ENCODE measurements around the gene FAM153A.
"Not testable (repeated sequence)": the region's sequence is repeated elsewhere in the genome, so short reads cannot be mapped to it uniquely, and the experiment has no call there.

The FAM153A gene

GRCh38 chr5:177782792-177783633, at the start of gene FAM153A:
FAM153A (minus strand) TSS chr5:177782899.
- not testable (repeated sequence) for DNase-seq (ENCODE audit: extremely low read depth in 1 of 2, low read depth in 1 of 2)

GRCh38 chr5:177832287-177832686, 49.6 kb upstream of the FAM153A start:
- DNase-seq (ENCODE audit: extremely low read depth in 1 of 2, low read depth in 1 of 2), result not testable (repeated sequence)

- not testable (repeated sequence) for DNase-seq (ENCODE audit: extremely low read depth in 1 of 2, low read depth in 1 of 2)
Observed at GRCh38 chr5:177826073-177826472, 43.4 kb upstream of the FAM153A start.

GRCh38 chr5:177824776-177825175, 42.1 kb upstream of the FAM153A start:
- not testable (repeated sequence) for DNase-seq (ENCODE audit: extremely low read depth in 1 of 2, low read depth in 1 of 2)

GRCh38 chr5:177822489-177822888, 39.8 kb upstream of the FAM153A start:
- DNase-seq (ENCODE audit: extremely low read depth in 1 of 2, low read depth in 1 of 2), result not testable (repeated sequence)

- DNase-seq (ENCODE audit: extremely low read depth in 1 of 2, low read depth in 1 of 2), result not testable (repeated sequence)
Observed at GRCh38 chr5:177819664-177820063, 37.0 kb upstream of the FAM153A start.

- DNase-seq (ENCODE audit: extremely low read depth in 1 of 2, low read depth in 1 of 2), result not testable (repeated sequence)
Observed at GRCh38 chr5:177812814-177813425, 30.2 kb upstream of the FAM153A start.

- DNase-seq (ENCODE audit: extremely low read depth in 1 of 2, low read depth in 1 of 2), result not testable (repeated sequence)
Observed at GRCh38 chr5:177812160-177812743, 29.6 kb upstream of the FAM153A start.

GRCh38 chr5:177809209-177809913, 26.7 kb upstream of the FAM153A start:
- peak in 1 of 2 donors; percentile 20 for DNase-seq (ENCODE audit: extremely low read depth in 1 of 2, low read depth in 1 of 2)

GRCh38 chr5:177808420-177808819, 25.7 kb upstream of the FAM153A start:
- DNase-seq (ENCODE audit: extremely low read depth in 1 of 2, low read depth in 1 of 2), result not testable (repeated sequence)

GRCh38 chr5:177807265-177807664, 24.6 kb upstream of the FAM153A start:
- not testable (repeated sequence) for DNase-seq (ENCODE audit: extremely low read depth in 1 of 2, low read depth in 1 of 2)

- DNase-seq (ENCODE audit: extremely low read depth in 1 of 2, low read depth in 1 of 2), result peak in 1 of 2 donors; percentile 32
Observed at GRCh38 chr5:177801427-177801826, 18.7 kb upstream of the FAM153A start.

- not testable (repeated sequence) for DNase-seq (ENCODE audit: extremely low read depth in 1 of 2, low read depth in 1 of 2)
Observed at GRCh38 chr5:177798237-177798840, 15.6 kb upstream of the FAM153A start.

GRCh38 chr5:177793272-177793671, 10.6 kb upstream of the FAM153A start:
- DNase-seq (ENCODE audit: extremely low read depth in 1 of 2, low read depth in 1 of 2), result not testable (repeated sequence)

GRCh38 chr5:177791649-177792048, 8.9 kb upstream of the FAM153A start:
- not testable (repeated sequence) for DNase-seq (ENCODE audit: extremely low read depth in 1 of 2, low read depth in 1 of 2)

GRCh38 chr5:177782169-177782568, 530 bp downstream of the FAM153A start:
- not testable (repeated sequence) for DNase-seq (ENCODE audit: extremely low read depth in 1 of 2, low read depth in 1 of 2)

- DNase-seq (ENCODE audit: extremely low read depth in 1 of 2, low read depth in 1 of 2), result not testable (repeated sequence)
Observed at GRCh38 chr5:177771206-177771605, 11.5 kb downstream of the FAM153A start.

- peak in 1 of 2 donors; percentile 7 for DNase-seq (ENCODE audit: extremely low read depth in 1 of 2, low read depth in 1 of 2)
Observed at GRCh38 chr5:177770646-177771045, 12.1 kb downstream of the FAM153A start.

GRCh38 chr5:177763737-177764508, 18.8 kb downstream of the FAM153A start:
- not testable (repeated sequence) for DNase-seq (ENCODE audit: extremely low read depth in 1 of 2, low read depth in 1 of 2)

- DNase-seq (ENCODE audit: extremely low read depth in 1 of 2, low read depth in 1 of 2), result not testable (repeated sequence)
Observed at GRCh38 chr5:177760954-177761353, 21.7 kb downstream of the FAM153A start.
